HepG2 (cell line): Measurements from ENCODE around the gene FOXR1. TPM values are rescaled to one million over a fixed set of nuclear protein-coding genes. Genes with fewer than 3 reads are reported as not detected.

Experiments used
- ASH2L ChIP-seq: fragments of 300-600, 200-600 bp; sonication (generic); IDR thresholded peaks from 2 replicates; pipeline ENCODE4 v1.7.0; 2017; ENCODE audit warnings: low read depth, mild to moderate bottlenecking, moderate library complexity, mixed read lengths, low read length; ENCODE audit not compliant: insufficient read length
- KAT2B ChIP-seq: fragments of 150-350 bp; IDR thresholded peaks from 2 replicates; pipeline ENCODE4 v1.6.1; 2014; ENCODE audit warnings: low read depth, low read length, borderline replicate concordance
- KDM5A ChIP-seq: fragments of 200-600 bp; sonication (generic); IDR thresholded peaks from 2 replicates; pipeline ENCODE4 v1.7.0; 2018; ENCODE audit warnings: antibody characterized with exemption, mild to moderate bottlenecking, low read length, borderline replicate concordance
- NKX3-1 ChIP-seq: sonication (generic); formaldehyde crosslinking; IDR thresholded peaks from 2 replicates; pipeline ENCODE4 v1.5.0; 2020; ENCODE audit warnings: missing genetic modification reagents
- NR2C2 ChIP-seq: sonication (generic); formaldehyde crosslinking; IDR thresholded peaks from 2 replicates; pipeline ENCODE4 v1.4.0; 2020; ENCODE audit warnings: missing genetic modification reagents, mild to moderate bottlenecking, moderate library complexity, borderline replicate concordance
- SPEN ChIP-seq: sonication (generic); formaldehyde crosslinking; IDR thresholded peaks from 2 replicates; pipeline ENCODE4 v1.5.1; 2020; ENCODE audit warnings: low read depth, mild to moderate bottlenecking, missing genetic modification reagents
- SRY ChIP-seq: sonication (generic); formaldehyde crosslinking; IDR thresholded peaks from 2 replicates; pipeline ENCODE4 v1.8.0; 2022; ENCODE audit warnings: mild to moderate bottlenecking, missing genetic modification reagents
- TMF1 ChIP-seq: sonication (generic); formaldehyde crosslinking; IDR thresholded peaks from 2 replicates; pipeline ENCODE4 v1.8.1; 2022; ENCODE audit warnings: low read depth, missing genetic modification reagents
- ZBTB1 ChIP-seq: sonication (generic); formaldehyde crosslinking; IDR thresholded peaks from 2 replicates; pipeline ENCODE4 v1.4.0; 2020; ENCODE audit warnings: missing genetic modification reagents, borderline replicate concordance
- ZNF33A ChIP-seq: sonication (generic); formaldehyde crosslinking; IDR thresholded peaks from 2 replicates; pipeline ENCODE4 v1.5.1; 2020; ENCODE audit warnings: missing genetic modification reagents, mild to moderate bottlenecking, moderate library complexity, borderline replicate concordance
- ZNF33B ChIP-seq: sonication (generic); formaldehyde crosslinking; IDR thresholded peaks from 2 replicates; pipeline ENCODE4 v1.5.1; 2020; ENCODE audit warnings: mild to moderate bottlenecking, missing genetic modification reagents
- ZNF552 ChIP-seq: sonication (generic); formaldehyde crosslinking; IDR thresholded peaks from 2 replicates; pipeline ENCODE4 v1.9.0; 2022; ENCODE audit warnings: missing genetic modification reagents, mild to moderate bottlenecking, borderline replicate concordance
- ZNF816 ChIP-seq: sonication (generic); formaldehyde crosslinking; IDR thresholded peaks from 2 replicates; pipeline ENCODE4 v1.8.0; 2022; ENCODE audit warnings: missing genetic modification reagents, mild to moderate bottlenecking, borderline replicate concordance
- ZNF839 ChIP-seq: sonication (generic); formaldehyde crosslinking; IDR thresholded peaks from 2 replicates; pipeline ENCODE4 v1.4.0; 2020; ENCODE audit warnings: missing genetic modification reagents, mild to moderate bottlenecking, borderline replicate concordance
- ZSCAN9 ChIP-seq: IDR thresholded peaks from 2 replicates; pipeline ENCODE4 v1.6.1; 2016; ENCODE audit warnings: borderline replicate concordance
- polyA plus RNA-seq, 8 experiments: library from polyadenylated mRNA; depleted of rRNA in 3 of 8; stranded (reverse) in 7 of 8; unstranded in 1 of 8; fragments of >200 nt; fragmentation: Illumina TruSeq in 4 of 8; extraction: Trizol in 4 of 8; gene quantifications; 2 replicates each; pipeline versions ENCODE4 v1.2.1 to v1.2.3, GENCODE V29; 2011 to 2016; ENCODE audit warnings: low read depth in 4 of 8, missing spikeins in 1 of 8, mixed read lengths in 1 of 8; ENCODE audit not compliant: insufficient read depth in 1 of 8
- total RNA-seq, 5 experiments: library from RNA; depleted of rRNA; stranded (reverse); fragments of >200 nt; fragmentation: Illumina TruSeq; extraction: Trizol; gene quantifications; 2 replicates each; pipeline ENCODE4 v1.2.3, GENCODE V29; 2016; ENCODE audit warnings: low read depth in 1 of 5
- TF ChIP-seq, protein P1 (sequence below): sonication (generic); formaldehyde crosslinking; IDR thresholded peaks from 2 replicates; pipeline ENCODE4 v1.4.0; 2020; ENCODE audit warnings: missing genetic modification reagents
- TF ChIP-seq, protein P2 (sequence below), 2 experiments: IDR thresholded peaks; 2 replicates each; pipeline ENCODE4 v1.6.1; 2011 to 2012; ENCODE audit warnings: low read length in 2 of 2, borderline replicate concordance in 1 of 2, low read depth in 1 of 2, mild to moderate bottlenecking in 1 of 2, moderate library complexity in 1 of 2
- TF ChIP-seq, protein P3 (sequence below): sonication (generic); formaldehyde crosslinking; IDR thresholded peaks from 2 replicates; pipeline ENCODE4 v1.8.1; 2023; ENCODE audit warnings: mild to moderate bottlenecking, missing genetic modification reagents

FOXR1 gene
- total and polyA plus RNA-seq, 2 of the 13 experiments (the other 11 are each of a cell fraction or from before 2014, with no cell fraction given), result not detected

DNA sequence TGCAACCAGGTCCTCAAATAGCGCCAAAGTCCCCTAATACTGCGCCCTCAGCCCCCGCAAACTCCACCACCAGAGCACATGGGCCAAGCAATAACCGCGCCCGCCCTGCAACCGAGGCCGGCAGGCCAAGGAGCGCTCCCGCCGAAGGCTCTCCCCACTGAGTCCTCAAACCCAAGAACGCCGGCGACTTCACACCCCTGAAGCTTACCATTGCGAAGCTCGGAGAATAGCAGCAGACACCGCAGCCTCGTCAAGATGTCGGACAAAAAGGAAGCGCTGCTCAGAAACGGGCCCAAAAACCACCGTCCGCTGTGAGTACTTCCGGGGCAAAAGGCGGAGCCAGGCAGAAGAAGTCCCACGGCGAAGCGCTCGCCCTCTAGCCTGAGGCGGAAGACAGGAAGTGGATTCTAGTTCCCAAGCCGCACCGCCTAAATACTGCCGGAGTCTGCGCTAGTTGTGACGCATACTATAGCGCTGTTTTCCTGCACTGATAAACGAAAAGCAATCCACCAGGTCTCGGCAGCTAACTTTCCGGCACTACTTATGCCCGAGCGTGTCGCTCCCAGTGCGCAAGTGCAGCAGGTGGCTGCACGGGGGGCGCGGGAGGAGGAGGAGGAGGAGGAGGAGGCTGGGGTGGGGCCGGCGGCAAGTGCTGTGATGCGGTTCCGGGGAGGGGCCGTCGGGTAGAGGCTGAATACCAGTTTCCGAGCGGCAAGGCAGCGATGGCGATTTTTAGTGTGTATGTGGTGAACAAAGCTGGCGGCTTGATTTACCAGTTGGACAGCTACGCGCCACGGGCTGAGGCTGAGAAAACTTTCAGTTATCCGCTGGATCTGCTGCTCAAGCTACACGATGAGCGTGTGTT is 46.7 kb downstream of the FOXR1 start, which contains the start of the genes RPS25 and TRAPPC4 (continued):
- TF ChIP-seq, protein P1, sequence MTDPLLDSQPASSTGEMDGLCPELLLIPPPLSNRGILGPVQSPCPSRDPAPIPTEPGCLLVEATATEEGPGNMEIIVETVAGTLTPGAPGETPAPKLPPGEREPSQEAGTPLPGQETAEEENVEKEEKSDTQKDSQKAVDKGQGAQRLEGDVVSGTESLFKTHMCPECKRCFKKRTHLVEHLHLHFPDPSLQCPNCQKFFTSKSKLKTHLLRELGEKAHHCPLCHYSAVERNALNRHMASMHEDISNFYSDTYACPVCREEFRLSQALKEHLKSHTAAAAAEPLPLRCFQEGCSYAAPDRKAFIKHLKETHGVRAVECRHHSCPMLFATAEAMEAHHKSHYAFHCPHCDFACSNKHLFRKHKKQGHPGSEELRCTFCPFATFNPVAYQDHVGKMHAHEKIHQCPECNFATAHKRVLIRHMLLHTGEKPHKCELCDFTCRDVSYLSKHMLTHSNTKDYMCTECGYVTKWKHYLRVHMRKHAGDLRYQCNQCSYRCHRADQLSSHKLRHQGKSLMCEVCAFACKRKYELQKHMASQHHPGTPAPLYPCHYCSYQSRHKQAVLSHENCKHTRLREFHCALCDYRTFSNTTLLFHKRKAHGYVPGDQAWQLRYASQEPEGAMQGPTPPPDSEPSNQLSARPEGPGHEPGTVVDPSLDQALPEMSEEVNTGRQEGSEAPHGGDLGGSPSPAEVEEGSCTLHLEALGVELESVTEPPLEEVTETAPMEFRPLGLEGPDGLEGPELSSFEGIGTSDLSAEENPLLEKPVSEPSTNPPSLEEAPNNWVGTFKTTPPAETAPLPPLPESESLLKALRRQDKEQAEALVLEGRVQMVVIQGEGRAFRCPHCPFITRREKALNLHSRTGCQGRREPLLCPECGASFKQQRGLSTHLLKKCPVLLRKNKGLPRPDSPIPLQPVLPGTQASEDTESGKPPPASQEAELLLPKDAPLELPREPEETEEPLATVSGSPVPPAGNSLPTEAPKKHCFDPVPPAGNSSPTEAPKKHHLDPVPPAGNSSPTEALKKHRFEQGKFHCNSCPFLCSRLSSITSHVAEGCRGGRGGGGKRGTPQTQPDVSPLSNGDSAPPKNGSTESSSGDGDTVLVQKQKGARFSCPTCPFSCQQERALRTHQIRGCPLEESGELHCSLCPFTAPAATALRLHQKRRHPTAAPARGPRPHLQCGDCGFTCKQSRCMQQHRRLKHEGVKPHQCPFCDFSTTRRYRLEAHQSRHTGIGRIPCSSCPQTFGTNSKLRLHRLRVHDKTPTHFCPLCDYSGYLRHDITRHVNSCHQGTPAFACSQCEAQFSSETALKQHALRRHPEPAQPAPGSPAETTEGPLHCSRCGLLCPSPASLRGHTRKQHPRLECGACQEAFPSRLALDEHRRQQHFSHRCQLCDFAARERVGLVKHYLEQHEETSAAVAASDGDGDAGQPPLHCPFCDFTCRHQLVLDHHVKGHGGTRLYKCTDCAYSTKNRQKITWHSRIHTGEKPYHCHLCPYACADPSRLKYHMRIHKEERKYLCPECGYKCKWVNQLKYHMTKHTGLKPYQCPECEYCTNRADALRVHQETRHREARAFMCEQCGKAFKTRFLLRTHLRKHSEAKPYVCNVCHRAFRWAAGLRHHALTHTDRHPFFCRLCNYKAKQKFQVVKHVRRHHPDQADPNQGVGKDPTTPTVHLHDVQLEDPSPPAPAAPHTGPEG, result 0 out of 2 replicates have a peak, but pooled peaks have one; percentile 2
- TF ChIP-seq ZSCAN9 (CRISPR knock-in tag), result peak; percentile 39; the same call in 1 of the 2 replicates
- TF ChIP-seq, protein P2, sequence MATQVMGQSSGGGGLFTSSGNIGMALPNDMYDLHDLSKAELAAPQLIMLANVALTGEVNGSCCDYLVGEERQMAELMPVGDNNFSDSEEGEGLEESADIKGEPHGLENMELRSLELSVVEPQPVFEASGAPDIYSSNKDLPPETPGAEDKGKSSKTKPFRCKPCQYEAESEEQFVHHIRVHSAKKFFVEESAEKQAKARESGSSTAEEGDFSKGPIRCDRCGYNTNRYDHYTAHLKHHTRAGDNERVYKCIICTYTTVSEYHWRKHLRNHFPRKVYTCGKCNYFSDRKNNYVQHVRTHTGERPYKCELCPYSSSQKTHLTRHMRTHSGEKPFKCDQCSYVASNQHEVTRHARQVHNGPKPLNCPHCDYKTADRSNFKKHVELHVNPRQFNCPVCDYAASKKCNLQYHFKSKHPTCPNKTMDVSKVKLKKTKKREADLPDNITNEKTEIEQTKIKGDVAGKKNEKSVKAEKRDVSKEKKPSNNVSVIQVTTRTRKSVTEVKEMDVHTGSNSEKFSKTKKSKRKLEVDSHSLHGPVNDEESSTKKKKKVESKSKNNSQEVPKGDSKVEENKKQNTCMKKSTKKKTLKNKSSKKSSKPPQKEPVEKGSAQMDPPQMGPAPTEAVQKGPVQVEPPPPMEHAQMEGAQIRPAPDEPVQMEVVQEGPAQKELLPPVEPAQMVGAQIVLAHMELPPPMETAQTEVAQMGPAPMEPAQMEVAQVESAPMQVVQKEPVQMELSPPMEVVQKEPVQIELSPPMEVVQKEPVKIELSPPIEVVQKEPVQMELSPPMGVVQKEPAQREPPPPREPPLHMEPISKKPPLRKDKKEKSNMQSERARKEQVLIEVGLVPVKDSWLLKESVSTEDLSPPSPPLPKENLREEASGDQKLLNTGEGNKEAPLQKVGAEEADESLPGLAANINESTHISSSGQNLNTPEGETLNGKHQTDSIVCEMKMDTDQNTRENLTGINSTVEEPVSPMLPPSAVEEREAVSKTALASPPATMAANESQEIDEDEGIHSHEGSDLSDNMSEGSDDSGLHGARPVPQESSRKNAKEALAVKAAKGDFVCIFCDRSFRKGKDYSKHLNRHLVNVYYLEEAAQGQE (IDR thresholded peaks at IDR 0.05; ENCODE audit: borderline replicate concordance in 1 of 2, low read depth in 1 of 2, low read length in 2 of 2), result peak in 1 of 2 experiments; percentile 53; a peak in 1 of 4 replicates
- peak; percentile 100 for TF ChIP-seq NR2C2 (CRISPR knock-in tag)
- TF ChIP-seq NKX3-1 (CRISPR knock-in tag), result peak; percentile 64; the same call in 1 of the 2 replicates
- TF ChIP-seq SRY (CRISPR knock-in tag), result peak; percentile 70
- TF ChIP-seq, protein P3, sequence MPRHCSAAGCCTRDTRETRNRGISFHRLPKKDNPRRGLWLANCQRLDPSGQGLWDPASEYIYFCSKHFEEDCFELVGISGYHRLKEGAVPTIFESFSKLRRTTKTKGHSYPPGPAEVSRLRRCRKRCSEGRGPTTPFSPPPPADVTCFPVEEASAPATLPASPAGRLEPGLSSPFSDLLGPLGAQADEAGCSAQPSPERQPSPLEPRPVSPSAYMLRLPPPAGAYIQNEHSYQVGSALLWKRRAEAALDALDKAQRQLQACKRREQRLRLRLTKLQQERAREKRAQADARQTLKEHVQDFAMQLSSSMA (CRISPR knock-in tag), result peak; percentile 92; the same call in 1 of the 2 replicates
- TF ChIP-seq ZNF552 (CRISPR knock-in tag), result no peak
- no peak for TF ChIP-seq TMF1 (CRISPR knock-in tag)
- 0 out of 2 replicates have a peak, but pooled peaks have one; percentile 70 for TF ChIP-seq ZNF33B (CRISPR knock-in tag)
- TF ChIP-seq SPEN, result peak; percentile 96
- no peak for TF ChIP-seq ZNF33A (CRISPR knock-in tag)
- TF ChIP-seq ZNF839, result peak; percentile 96
- TF ChIP-seq KDM5A, result peak; percentile 88
- peak; percentile 78 for TF ChIP-seq ZNF816 (CRISPR knock-in tag)
- TF ChIP-seq ASH2L, result peak; percentile 96
- no peak for TF ChIP-seq ZBTB1 (CRISPR knock-in tag)
- no peak for TF ChIP-seq KAT2B
